GM18507 (cell line): ENCODE measurements around the gene AANAT.

Experiments used
- DNase-seq: peaks from one replicate; pipeline ENCODE4 v3.0.0; 2011; ENCODE audit warnings: low read depth; ENCODE audit not compliant: insufficient read length; ENCODE audit errors: extremely low spot score
- FAIRE-seq: peaks from 2 replicates; lab custom pipeline; 2011; peaks lifted over from hg19 to GRCh38; lab: Jason Lieb, UNC

AANAT gene

GRCh38 chr17:76441686-76442340 is 25.6 kb upstream of the AANAT start:
- no peak for FAIRE-seq
- DNase-seq: no peak

GRCh38 chr17:76442341-76443338 is 24.8 kb upstream of the AANAT start:
- DNase-seq: no peak
- peak; percentile 35 for FAIRE-seq

GRCh38 chr17:76444518-76445311 is 22.7 kb upstream of the AANAT start:
- DNase-seq (no peak), FAIRE-seq (no peak)

GRCh38 chr17:76445697-76446448 is 21.5 kb upstream of the AANAT start:
- DNase-seq: no peak
- no peak for FAIRE-seq

- no peak for DNase-seq
- no peak for FAIRE-seq
Observed at GRCh38 chr17:76446449-76447231, 20.8 kb upstream of the AANAT start.

- no peak for DNase-seq
- FAIRE-seq: no peak
Observed at GRCh38 chr17:76447931-76448652, 19.3 kb upstream of the AANAT start.

- FAIRE-seq: no peak
- no peak for DNase-seq
Observed at GRCh38 chr17:76449126-76449525, 18.3 kb upstream of the AANAT start.

- FAIRE-seq: no peak
Observed at GRCh38 chr17:76451506-76451905, 15.9 kb upstream of the AANAT start.

GRCh38 chr17:76452127-76452659 is 15.2 kb upstream of the AANAT start:
- FAIRE-seq (no peak), DNase-seq (no peak)

More at GRCh38 chr17:76451506-76451905, 15.9 kb upstream of the AANAT start:
- no peak for DNase-seq

- peak; percentile 96 for DNase-seq
- FAIRE-seq: peak; percentile 49
Observed at GRCh38 chr17:76452660-76453430, 14.6 kb upstream of the AANAT start, which contains the start of gene UBE2O. UBE2O (minus strand) TSS chr17:76453152; CDS start chr17:76453141, 11 bp downstream.

GRCh38 chr17:76453431-76453743 is 14.0 kb upstream of the AANAT start:
- FAIRE-seq (no peak), DNase-seq (no peak)

- DNase-seq: no peak
- FAIRE-seq: peak; percentile 49
Observed at GRCh38 chr17:76458580-76459490, 8.6 kb upstream of the AANAT start.

GRCh38 chr17:76459674-76460073 is 7.7 kb upstream of the AANAT start:
- no peak for DNase-seq
- FAIRE-seq: no peak

- no peak for DNase-seq
- FAIRE-seq: no peak
Observed at GRCh38 chr17:76461765-76462555, 5.4 kb upstream of the AANAT start.
